Renal cortical epithelial cell (primary cell): ENCODE measurements around the gene CZIB. TPM values are rescaled to one million over a fixed set of nuclear protein-coding genes. Genes with fewer than 3 reads are reported as not detected.
A peak's percentile ranks its signal among the peaks of the same experiment; 100 is the strongest.

ENCODE experiments used
- DNase-seq: peaks from one replicate; pipeline ENCODE4 v3.0.0-alpha.2; 2011; ENCODE audit warnings: low read depth
- total RNA-seq: library from RNA; depleted of rRNA; stranded (reverse); fragments of >200 nt; gene quantifications from 2 replicates; pipeline ENCODE4 v1.2.3, GENCODE V29; 2014

The CZIB gene
- total RNA-seq: 33.2 and 34.7 TPM in 2 replicates

GRCh38 chr1:53220171-53220961 lies at the start of gene CZIB:
CZIB (minus strand) TSS chr1:53220634; CDS start chr1:53220575, 59 bp downstream.
- peak; percentile 86 for DNase-seq

- no peak for DNase-seq
Measured at GRCh38 chr1:53270107-53270506, 49.7 kb upstream of the CZIB start.

GRCh38 chr1:53267761-53268160 lies 47.3 kb upstream of the CZIB start:
- DNase-seq: no peak

- no peak for DNase-seq
Measured at GRCh38 chr1:53266038-53266437, 45.6 kb upstream of the CZIB start.

- no peak for DNase-seq
Measured at GRCh38 chr1:53265581-53265980, 45.1 kb upstream of the CZIB start.

- no peak for DNase-seq
Measured at GRCh38 chr1:53264048-53264447, 43.6 kb upstream of the CZIB start.

GRCh38 chr1:53262000-53262399 lies 41.6 kb upstream of the CZIB start:
- no peak for DNase-seq

GRCh38 chr1:53260631-53261247 lies 40.3 kb upstream of the CZIB start:
- DNase-seq: no peak

GRCh38 chr1:53259932-53260331 lies 39.5 kb upstream of the CZIB start:
- DNase-seq: no peak

- no peak for DNase-seq
Measured at GRCh38 chr1:53258216-53258615, 37.8 kb upstream of the CZIB start.

GRCh38 chr1:53257454-53258081 lies 37.1 kb upstream of the CZIB start:
- peak; percentile 36 for DNase-seq

- DNase-seq: no peak
Measured at GRCh38 chr1:53256511-53257453, 36.3 kb upstream of the CZIB start.

- no peak for DNase-seq
Measured at GRCh38 chr1:53255031-53255430, 34.6 kb upstream of the CZIB start.

- no peak for DNase-seq
Measured at GRCh38 chr1:53254011-53254640, 33.7 kb upstream of the CZIB start.

- DNase-seq: no peak
Measured at GRCh38 chr1:53250325-53250724, 29.9 kb upstream of the CZIB start.

- DNase-seq: peak; percentile 26
Measured at GRCh38 chr1:53249706-53250105, 29.3 kb upstream of the CZIB start.

- no peak for DNase-seq
Measured at GRCh38 chr1:53246261-53247134, 26.1 kb upstream of the CZIB start.

- no peak for DNase-seq
Measured at GRCh38 chr1:53244141-53244540, 23.7 kb upstream of the CZIB start.

GRCh38 chr1:53242381-53242780 lies 21.9 kb upstream of the CZIB start:
- DNase-seq: no peak

- no peak for DNase-seq
Measured at GRCh38 chr1:53241828-53242227, 21.4 kb upstream of the CZIB start.
